Neural progenitor cell (in vitro differentiated cells): Measurements from ENCODE around the gene EIF4G3. TPM values are rescaled to one million over a fixed set of nuclear protein-coding genes. Genes with fewer than 3 reads are reported as not detected.

Experiments used
- DNase-seq: peaks from one replicate; pipeline ENCODE4 v3.0.0-alpha.2; 2016; ENCODE audit warnings: low spot score
- H2AFZ ChIP-seq: fragments of 200-600 bp; sonication (generic); replicated peaks from 2 replicates; pipeline ENCODE4 v1.6.1; 2016; ENCODE audit warnings: antibody characterized with exemption
- H3F3A ChIP-seq: fragments of 200-600 bp; sonication (generic); 2 replicates; pipeline ENCODE4 v1.6.1; 2016; ENCODE audit warnings: antibody characterized with exemption, low read depth
- H3K27ac ChIP-seq: fragments of 200-600 bp; sonication (generic); 2 replicates; pipeline ENCODE4 v1.5.1; 2016; ENCODE audit warnings: mild to moderate bottlenecking
- H3K27me3 ChIP-seq: fragments of 200-600 bp; sonication (generic); 2 replicates; pipeline ENCODE4 v1.6.1; 2016; ENCODE audit warnings: mild to moderate bottlenecking, moderate library complexity
- H3K36me3 ChIP-seq: fragments of 200-600 bp; sonication (generic); 2 replicates; pipeline ENCODE4 v1.5.1; 2016
- H3K4me1 ChIP-seq: fragments of 200-600 bp; sonication (generic); 2 replicates; pipeline ENCODE4 v1.6.1; 2016; ENCODE audit warnings: mixed run types
- H3K4me2 ChIP-seq: fragments of 200-600 bp; sonication (generic); 2 replicates; pipeline ENCODE4 v1.6.1; 2016
- H3K4me3 ChIP-seq: fragments of 200-600 bp; sonication (generic); 2 replicates; pipeline ENCODE4 v1.5.1; 2016
- H3K79me2 ChIP-seq: fragments of 200-600 bp; sonication (generic); 2 replicates; pipeline ENCODE4 v1.6.1; 2016; ENCODE audit warnings: low read depth
- H3K9ac ChIP-seq: fragments of 200-600 bp; sonication (generic); 2 replicates; pipeline ENCODE4 v1.6.1; 2016
- H3K9me3 ChIP-seq: fragments of 200-600 bp; sonication (generic); 2 replicates; pipeline ENCODE4 v1.5.1; 2016; ENCODE audit warnings: low read depth
- H4K20me1 ChIP-seq: fragments of 200-600 bp; sonication (generic); 2 replicates; pipeline ENCODE4 v1.6.1; 2016; ENCODE audit warnings: low read depth
- H3K27ac Mint-ChIP-seq: 3 replicates; pipeline ENCODE4 v1.8.0; 2021; ENCODE audit warnings: mixed read lengths
- H3K27me3 Mint-ChIP-seq: 2 replicates; pipeline ENCODE4 v1.8.0; 2022; ENCODE audit warnings: low read depth, mild to moderate bottlenecking, inconsistent platforms, moderate library complexity, mixed read lengths; ENCODE audit not compliant: insufficient read depth
- H3K36me3 Mint-ChIP-seq: 3 replicates; pipeline ENCODE4 v1.8.0; 2021; ENCODE audit warnings: mixed read lengths
- H3K4me1 Mint-ChIP-seq: 3 replicates; pipeline ENCODE4 v1.8.0; 2021; ENCODE audit warnings: mixed read lengths
- H3K4me3 Mint-ChIP-seq: 3 replicates; pipeline ENCODE4 v1.8.0; 2021; ENCODE audit warnings: mild to moderate bottlenecking, moderate library complexity, mixed read lengths
- H3K9me3 Mint-ChIP-seq: 3 replicates; pipeline ENCODE4 v1.8.0; 2020; ENCODE audit warnings: mixed read lengths
- CTCF ChIP-seq: fragments of 200-600 bp; sonication (generic); IDR thresholded peaks from 2 replicates; pipeline ENCODE4 v1.5.1; 2017; ENCODE audit warnings: antibody characterized with exemption, mild to moderate bottlenecking
- EZH2 ChIP-seq: fragments of 200-600 bp; sonication (generic); IDR thresholded peaks from 2 replicates; pipeline ENCODE4 v1.6.1; 2017; ENCODE audit warnings: antibody characterized with exemption, mild to moderate bottlenecking, moderate library complexity
- EZH2phosphoT487 ChIP-seq: fragments of 200-600 bp; sonication (generic); IDR thresholded peaks from 2 replicates; pipeline ENCODE4 v1.6.1; 2017; ENCODE audit warnings: antibody characterized with exemption
- total RNA-seq: library from RNA; depleted of rRNA; stranded (reverse); fragments of >200 nt; gene quantifications from 2 replicates; pipeline ENCODE4 v1.2.3, GENCODE V29; 2015; ENCODE audit warnings: low replicate concordance

Gene EIF4G3
- total RNA-seq, 1 donor from 2014 or later, result 73.4 TPM

GRCh38 chr1:20956272-20956671 is 220.4 kb downstream of the EIF4G3 start:
- Histone ChIP-seq H4K20me1 (peaks cover 15% of the 10 kb centered on the region), H3K9ac (no peak overlapping the region), H3K36me3 (no peaks in the 10 kb centered on the region), H3K4me2 (no peak overlapping the region), H3K27ac (no peak overlapping the region), H3F3A (no peaks in the 10 kb centered on the region), H3K4me3 (no peak overlapping the region), H3K9me3 (no peaks in the 10 kb centered on the region), H3K79me2 (peaks cover 25% of the 10 kb centered on the region), H2AFZ (no peak overlapping the region), H3K27me3 (no peaks in the 10 kb centered on the region), H3K4me1 (peaks cover 2% of the 10 kb centered on the region)
- Mint-ChIP-seq H3K27ac (no peak overlapping the region), H3K27me3 (no peaks in the 10 kb centered on the region), H3K9me3 (no peaks in the 10 kb centered on the region), H3K4me3 (no peak overlapping the region), H3K36me3 (peaks cover 18% of the 10 kb centered on the region), H3K4me1 (no peaks in the 10 kb centered on the region)
- TF ChIP-seq EZH2phosphoT487, result no peak
- TF ChIP-seq CTCF, result no peak
- TF ChIP-seq EZH2, result no peak
- DNase-seq, result no peak

- H3K79me2 ChIP-seq, result peaks cover 4% of the 10 kb centered on the region
- peaks cover 16% of the 10 kb centered on the region for H3F3A ChIP-seq
- TF ChIP-seq EZH2phosphoT487 (no peak), EZH2 (no peak), CTCF (no peak)
- Mint-ChIP-seq H3K4me1 (peaks cover 12% of the 10 kb centered on the region), H3K4me3 (no peak overlapping the region), H3K27ac (no peak overlapping the region), H3K9me3 (no peaks in the 10 kb centered on the region), H3K27me3 (no peaks in the 10 kb centered on the region), H3K36me3 (peaks cover 8% of the 10 kb centered on the region)
- peaks cover 8% of the 10 kb centered on the region for H3K36me3 ChIP-seq
- no peaks in the 10 kb centered on the region for H3K9me3 ChIP-seq
- H3K4me2 ChIP-seq, result peak overlapping the region; percentile 42
- H4K20me1 ChIP-seq, result peaks cover 24% of the 10 kb centered on the region
- no peaks in the 10 kb centered on the region for H3K27me3 ChIP-seq
- H3K4me1 ChIP-seq, result peaks cover 25% of the 10 kb centered on the region
- no peak overlapping the region for H2AFZ ChIP-seq
- peak overlapping the region; percentile 70 for H3K27ac ChIP-seq
- H3K9ac ChIP-seq, result no peak overlapping the region
- no peak for DNase-seq
- no peak overlapping the region for H3K4me3 ChIP-seq
Observed at GRCh38 chr1:20950679-20951078, 226.0 kb downstream of the EIF4G3 start.

- Mint-ChIP-seq H3K27ac (no peak overlapping the region), H3K4me1 (peaks cover 12% of the 10 kb centered on the region), H3K27me3 (no peaks in the 10 kb centered on the region), H3K4me3 (no peak overlapping the region), H3K36me3 (peaks cover 5% of the 10 kb centered on the region), H3K9me3 (no peaks in the 10 kb centered on the region)
- no peaks in the 10 kb centered on the region for H3K27me3 ChIP-seq
- H3K4me2 ChIP-seq, result peak overlapping the region; percentile 42
- H4K20me1 ChIP-seq, result peaks cover 24% of the 10 kb centered on the region
- no peak overlapping the region for H3K4me3 ChIP-seq
- H3F3A ChIP-seq, result peaks cover 16% of the 10 kb centered on the region
- no peaks in the 10 kb centered on the region for H3K9me3 ChIP-seq
- peak; percentile 15 for DNase-seq
- TF ChIP-seq EZH2 (no peak), EZH2phosphoT487 (no peak), CTCF (no peak)
- H3K79me2 ChIP-seq, result peaks cover 4% of the 10 kb centered on the region
- H3K9ac ChIP-seq, result no peak overlapping the region
- peaks cover 25% of the 10 kb centered on the region for H3K4me1 ChIP-seq
- H3K36me3 ChIP-seq, result peaks cover 8% of the 10 kb centered on the region
- H2AFZ ChIP-seq, result no peak overlapping the region
- H3K27ac ChIP-seq, result peak overlapping the region; percentile 70
Observed at GRCh38 chr1:20949871-20950590, 226.7 kb downstream of the EIF4G3 start.
